ENCODE data around the gene DCBLD2.

GRCh38 chr3:98912448-98912847, 11.0 kb upstream of the DCBLD2 start:
- TF ChIP-seq CTCF (IDR thresholded peaks at IDR 0.05) (no peak), POLR2A (IDR thresholded peaks at IDR 0.05) (no peak)
